Neural cell (in vitro differentiated cells): ENCODE results near the gene MOGAT1.

Experiments used
- EP300 ChIP-seq: fragments of 450-650 bp; conservative IDR thresholded peaks from 2 replicates; pipeline ENCODE4 v1.6.1; 2014; ENCODE audit warnings: antibody characterized with exemption, mild to moderate bottlenecking, moderate library complexity; ENCODE audit not compliant: poor library complexity, severe bottlenecking
- EZH2 ChIP-seq: fragments of 200-600, 300-800 bp; shearing (Covaris generic), sonication (generic); IDR thresholded peaks from 2 replicates; pipeline ENCODE4 v1.6.1; 2014; ENCODE audit warnings: antibody characterized with exemption, low read length, borderline replicate concordance, mild to moderate bottlenecking; ENCODE audit not compliant: insufficient read depth, poor library complexity, severe bottlenecking
- POLR2AphosphoS5 ChIP-seq: IDR thresholded peaks from 2 replicates; pipeline ENCODE4 v1.6.1; 2012
- REST ChIP-seq: IDR thresholded peaks from 2 replicates; pipeline ENCODE4 v1.6.1; 2012; ENCODE audit warnings: borderline replicate concordance
- TAF1 ChIP-seq: IDR thresholded peaks from 2 replicates; pipeline ENCODE4 v1.6.1; 2012; ENCODE audit warnings: low read depth
- TF ChIP-seq, protein P1 (sequence below): fragments of 450-650 bp; IDR thresholded peaks from 2 replicates; pipeline ENCODE4 v1.5.1; 2014; ENCODE audit warnings: antibody characterized with exemption, mild to moderate bottlenecking, moderate library complexity; ENCODE audit not compliant: poor library complexity, severe bottlenecking

GRCh38 chr2:222646008-222646407 lies 25.4 kb upstream of the MOGAT1 start:
- TF ChIP-seq, protein P1, sequence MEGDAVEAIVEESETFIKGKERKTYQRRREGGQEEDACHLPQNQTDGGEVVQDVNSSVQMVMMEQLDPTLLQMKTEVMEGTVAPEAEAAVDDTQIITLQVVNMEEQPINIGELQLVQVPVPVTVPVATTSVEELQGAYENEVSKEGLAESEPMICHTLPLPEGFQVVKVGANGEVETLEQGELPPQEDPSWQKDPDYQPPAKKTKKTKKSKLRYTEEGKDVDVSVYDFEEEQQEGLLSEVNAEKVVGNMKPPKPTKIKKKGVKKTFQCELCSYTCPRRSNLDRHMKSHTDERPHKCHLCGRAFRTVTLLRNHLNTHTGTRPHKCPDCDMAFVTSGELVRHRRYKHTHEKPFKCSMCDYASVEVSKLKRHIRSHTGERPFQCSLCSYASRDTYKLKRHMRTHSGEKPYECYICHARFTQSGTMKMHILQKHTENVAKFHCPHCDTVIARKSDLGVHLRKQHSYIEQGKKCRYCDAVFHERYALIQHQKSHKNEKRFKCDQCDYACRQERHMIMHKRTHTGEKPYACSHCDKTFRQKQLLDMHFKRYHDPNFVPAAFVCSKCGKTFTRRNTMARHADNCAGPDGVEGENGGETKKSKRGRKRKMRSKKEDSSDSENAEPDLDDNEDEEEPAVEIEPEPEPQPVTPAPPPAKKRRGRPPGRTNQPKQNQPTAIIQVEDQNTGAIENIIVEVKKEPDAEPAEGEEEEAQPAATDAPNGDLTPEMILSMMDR: no peak
- TF ChIP-seq EZH2: no peak
- no peak for TF ChIP-seq REST
- no peak for TF ChIP-seq TAF1
- no peak for TF ChIP-seq POLR2AphosphoS5
- TF ChIP-seq EP300: no peak
